Lower leg skin (tissue), 3 donors: ENCODE data around the gene CYTH2.

Experiments used
- CTCF ChIP-seq, 3 donors: fragments of 450-650 bp; IDR thresholded peaks; one replicate each; pipeline ENCODE4 v1.5.1; 2016; ENCODE audit warnings: antibody characterized with exemption in 3 of 3, mild to moderate bottlenecking in 3 of 3, moderate library complexity in 2 of 3
- POLR2A ChIP-seq, 2 donors: fragments of 450-650 bp; IDR thresholded peaks; one replicate each; pipeline ENCODE4 v1.6.1; 2016 to 2017; ENCODE audit warnings: antibody characterized with exemption in 2 of 2, mild to moderate bottlenecking in 1 of 2, moderate library complexity in 1 of 2

- TF ChIP-seq CTCF (IDR thresholded peaks at IDR 0.05), result no peak
- no peak for TF ChIP-seq POLR2A (IDR thresholded peaks at IDR 0.05)
Measured at GRCh38 chr19:48484247-48484893, 15.2 kb downstream of the CYTH2 start.
